ENCODE results near the gene ZNF576. TPM values are rescaled to one million over a fixed set of nuclear protein-coding genes. Genes with fewer than 3 reads are reported as not detected.

Gene ZNF576
- total and polyA plus RNA-seq, 2 donors (not counting 1 experiment from before 2014, with no cell fraction given): 7.9 to 17.3 TPM

DNA sequence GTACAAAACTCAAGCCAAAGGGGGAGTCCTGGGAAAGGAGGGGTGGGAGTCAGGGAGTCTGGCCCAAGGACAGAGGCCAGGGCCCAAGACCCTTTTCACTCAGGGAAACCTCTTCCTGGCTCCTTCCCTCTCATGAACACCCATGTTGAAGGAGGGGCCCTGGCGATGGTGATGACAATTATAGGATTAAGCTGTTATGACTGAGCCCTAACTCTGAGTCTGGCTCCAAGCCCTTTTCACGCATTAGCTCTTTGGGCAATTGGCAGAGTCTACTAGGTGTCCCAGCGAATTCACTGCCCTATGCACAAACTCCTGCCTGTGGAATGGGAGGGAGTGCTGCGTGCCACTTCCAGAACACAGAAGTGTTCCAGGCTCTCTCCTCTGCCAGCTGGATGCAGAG lies 42.7 kb upstream of the ZNF576 start:
- peaks cover 7 to 71% of the 10 kb centered on the region in 2 experiments for H3K36me3 ChIP-seq (replicated peaks in 1 of 2; ENCODE audit: control extremely low read depth in 1 of 2, control insufficient read depth in 1 of 2, extremely low read depth in 1 of 2, insufficient read depth in 2 of 2, low read length in 1 of 2)
- TF ChIP-seq, protein P1, sequence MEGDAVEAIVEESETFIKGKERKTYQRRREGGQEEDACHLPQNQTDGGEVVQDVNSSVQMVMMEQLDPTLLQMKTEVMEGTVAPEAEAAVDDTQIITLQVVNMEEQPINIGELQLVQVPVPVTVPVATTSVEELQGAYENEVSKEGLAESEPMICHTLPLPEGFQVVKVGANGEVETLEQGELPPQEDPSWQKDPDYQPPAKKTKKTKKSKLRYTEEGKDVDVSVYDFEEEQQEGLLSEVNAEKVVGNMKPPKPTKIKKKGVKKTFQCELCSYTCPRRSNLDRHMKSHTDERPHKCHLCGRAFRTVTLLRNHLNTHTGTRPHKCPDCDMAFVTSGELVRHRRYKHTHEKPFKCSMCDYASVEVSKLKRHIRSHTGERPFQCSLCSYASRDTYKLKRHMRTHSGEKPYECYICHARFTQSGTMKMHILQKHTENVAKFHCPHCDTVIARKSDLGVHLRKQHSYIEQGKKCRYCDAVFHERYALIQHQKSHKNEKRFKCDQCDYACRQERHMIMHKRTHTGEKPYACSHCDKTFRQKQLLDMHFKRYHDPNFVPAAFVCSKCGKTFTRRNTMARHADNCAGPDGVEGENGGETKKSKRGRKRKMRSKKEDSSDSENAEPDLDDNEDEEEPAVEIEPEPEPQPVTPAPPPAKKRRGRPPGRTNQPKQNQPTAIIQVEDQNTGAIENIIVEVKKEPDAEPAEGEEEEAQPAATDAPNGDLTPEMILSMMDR (IDR thresholded peaks at IDR 0.05): no peak
- Mint-ChIP-seq H3K4me1 (peaks cover 7% of the 10 kb centered on the region), H3K9me3 (ENCODE audit: insufficient read depth) (no peaks in the 10 kb centered on the region), H3K27ac (no peak overlapping the region), H3K27me3 (no peaks in the 10 kb centered on the region), H3K4me3 (no peak overlapping the region)
- no peak overlapping the region for H2AFZ ChIP-seq (ENCODE audit: insufficient read depth, low read depth, low read length, poor library complexity, severe bottlenecking)
- no peak overlapping the region for H3K9ac ChIP-seq (ENCODE audit: low read length)
- peaks cover 0 to 9% of the 10 kb centered on the region in 2 donors for H3K4me1 ChIP-seq (ENCODE audit: control insufficient read depth in 2 of 2, insufficient read depth in 2 of 2, low read length in 2 of 2)
- no peak overlapping the region for H3K4me3 ChIP-seq (ENCODE audit: control extremely low read depth in 1 of 5, extremely low read depth in 1 of 5, insufficient read depth in 1 of 5, low read depth in 2 of 5, low read length in 4 of 5)
- intact Hi-C loops (cut with micrococcal nuclease): no loop called here
- no peak for DNase-seq
- no peak overlapping the region for H3K4me2 ChIP-seq (replicated peaks; ENCODE audit: low read depth, low read length, poor library complexity, severe bottlenecking)
- CTCF ChIA-PET: interaction anchor here (0.9 to 8.9 kb wide), 5 partner anchors 20 to 106 kb away, joined by 4 to 126 read pairs (median 5); partner anchors contain the start of genes IRGQ, PINLYP, XRCC1 and ZNF575
- H3K79me2 ChIP-seq (ENCODE audit: control insufficient read depth, insufficient read depth, low read length): peaks cover 39% of the 10 kb centered on the region
- H3K27ac ChIP-seq (ENCODE audit: low read length in 2 of 2): no peak overlapping the region
- H3K27me3 ChIP-seq (replicated peaks in 1 of 4; ENCODE audit: control extremely low read depth in 1 of 4, control insufficient read depth in 3 of 4, insufficient read depth in 4 of 4, low read length in 3 of 4): no peaks in the 10 kb centered on the region
- 95% methylated on average over 4 of the region's 4 CpGs for WGBS (ENCODE audit: insufficient coverage)
- POLR2A ChIA-PET: no interaction called here
- no peak for ATAC-seq (ENCODE audit: low read depth)
- H3K9me3 ChIP-seq (ENCODE audit: control extremely low read depth in 1 of 3, control insufficient read depth in 2 of 3, insufficient read depth in 1 of 3, low read length in 2 of 3): no peaks in the 10 kb centered on the region
- peaks cover 28% of the 10 kb centered on the region for H4K20me1 ChIP-seq (ENCODE audit: control insufficient read depth, insufficient read depth, low read length, poor library complexity, severe bottlenecking)

DNA sequence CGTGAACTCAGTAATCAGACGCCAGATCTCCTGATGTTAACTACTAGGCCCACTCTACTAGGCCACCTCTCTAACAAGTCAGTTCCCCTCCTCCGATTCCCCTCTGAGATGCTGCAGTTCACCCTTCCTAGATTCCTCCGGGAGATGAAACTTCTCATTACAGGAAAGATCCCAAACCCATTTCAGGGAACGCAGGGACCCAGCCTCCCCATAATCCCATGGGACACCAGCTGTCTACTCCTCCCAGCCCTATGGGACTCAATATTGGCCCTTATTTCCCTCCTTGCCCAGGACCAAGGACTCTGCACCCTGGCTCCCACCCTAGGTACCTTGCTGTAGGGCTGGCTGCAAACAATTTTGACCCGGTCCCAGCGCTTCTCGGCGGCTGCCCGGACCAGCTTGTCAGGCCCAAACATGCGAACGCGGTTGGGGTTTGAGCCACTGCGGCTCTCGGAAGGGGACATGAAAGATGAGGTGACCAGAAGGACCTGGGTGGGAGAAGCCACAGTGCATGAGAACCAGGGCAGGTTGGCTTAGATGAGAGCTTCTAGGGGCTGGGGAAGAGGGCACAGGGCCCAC lies 42.0 kb upstream of the ZNF576 start:
- Histone ChIP-seq H3K4me1 (ENCODE audit: control insufficient read depth in 2 of 2, insufficient read depth in 2 of 2, low read length in 2 of 2) (peaks cover 0 to 9% of the 10 kb centered on the region in 2 donors), H3K4me3 (ENCODE audit: control extremely low read depth in 1 of 5, extremely low read depth in 1 of 5, insufficient read depth in 1 of 5, low read depth in 2 of 5, low read length in 4 of 5) (no peak overlapping the region), H3K36me3 (replicated peaks in 1 of 2; ENCODE audit: control extremely low read depth in 1 of 2, control insufficient read depth in 1 of 2, extremely low read depth in 1 of 2, insufficient read depth in 2 of 2, low read length in 1 of 2) (peaks cover 7 to 68% of the 10 kb centered on the region in 2 experiments), H3K4me2 (replicated peaks; ENCODE audit: low read depth, low read length, poor library complexity, severe bottlenecking) (no peak overlapping the region), H3K27me3 (replicated peaks in 1 of 4; ENCODE audit: control extremely low read depth in 1 of 4, control insufficient read depth in 3 of 4, insufficient read depth in 4 of 4, low read length in 3 of 4) (no peaks in the 10 kb centered on the region), H3K9me3 (ENCODE audit: control extremely low read depth in 1 of 3, control insufficient read depth in 2 of 3, insufficient read depth in 1 of 3, low read length in 2 of 3) (no peaks in the 10 kb centered on the region), H3K79me2 (ENCODE audit: control insufficient read depth, insufficient read depth, low read length) (peaks cover 39% of the 10 kb centered on the region), H4K20me1 (ENCODE audit: control insufficient read depth, insufficient read depth, low read length, poor library complexity, severe bottlenecking) (peaks cover 28% of the 10 kb centered on the region), H3K9ac (ENCODE audit: low read length) (no peak overlapping the region), H2AFZ (ENCODE audit: insufficient read depth, low read depth, low read length, poor library complexity, severe bottlenecking) (no peak overlapping the region), H3K27ac (ENCODE audit: low read length in 2 of 2) (no peak overlapping the region)
- CTCF ChIA-PET: interaction anchor here (0.6 to 8.9 kb wide), 22 partner anchors 9 to 255 kb away, joined by 3 to 126 read pairs (median 6); partner anchors contain the start of genes IRGQ, PINLYP, XRCC1 and ZNF575
- intact Hi-C loops (cut with micrococcal nuclease): no loop called here
- Mint-ChIP-seq H3K4me1 (peaks cover 7% of the 10 kb centered on the region), H3K9me3 (ENCODE audit: insufficient read depth) (no peaks in the 10 kb centered on the region), H3K27me3 (no peaks in the 10 kb centered on the region), H3K27ac (no peak overlapping the region), H3K4me3 (no peak overlapping the region)
- ATAC-seq (ENCODE audit: low read depth) (no peak), DNase-seq (no peak)
- TF ChIP-seq, protein P1 (IDR thresholded peaks at IDR 0.05): no peak
- TF ChIP-seq EZH2 (IDR thresholded peaks at IDR 0.05; ENCODE audit: borderline replicate concordance, insufficient read depth, low read depth, low read length, poor library complexity, severe bottlenecking): no peak
- POLR2A ChIA-PET: interaction anchor here (1.4 kb wide), 1 partner anchor 42 kb away, joined by 4 read pairs; the partner anchor contains the start of genes IRGQ and ZNF576
- WGBS (ENCODE audit: insufficient coverage): 96% methylated on average over 14 of the region's 15 CpGs
